Inflammatory macrophage treated with lipopolysaccharide for 4 hours (primary cell): ENCODE data around the gene FILIP1L.
A peak's percentile ranks its signal among the peaks of the same experiment; 100 is the strongest.

Source experiments
- DNase-seq: peaks from one replicate; pipeline ENCODE4 v3.0.0-alpha.2; 2020

FILIP1L gene

DNA sequence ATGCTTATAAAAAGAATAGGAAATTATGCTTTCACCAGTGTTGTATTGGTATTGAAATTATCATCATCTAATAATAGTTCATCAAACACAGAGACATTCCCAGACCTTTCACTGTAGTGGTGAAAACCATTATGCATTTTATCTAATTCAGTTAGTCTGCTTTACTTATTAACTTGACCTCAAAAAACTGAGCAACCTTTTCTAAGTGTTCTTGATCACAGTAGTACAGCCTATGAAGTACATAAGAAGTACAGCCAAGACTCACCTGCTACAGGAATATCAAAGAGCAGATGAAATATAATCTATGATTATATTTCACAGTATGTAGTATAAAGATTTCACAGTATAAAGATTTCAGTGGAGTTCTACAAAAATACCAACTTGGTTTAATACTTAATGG, 75.2 kb downstream of the FILIP1L start:
- no peak for DNase-seq

DNA sequence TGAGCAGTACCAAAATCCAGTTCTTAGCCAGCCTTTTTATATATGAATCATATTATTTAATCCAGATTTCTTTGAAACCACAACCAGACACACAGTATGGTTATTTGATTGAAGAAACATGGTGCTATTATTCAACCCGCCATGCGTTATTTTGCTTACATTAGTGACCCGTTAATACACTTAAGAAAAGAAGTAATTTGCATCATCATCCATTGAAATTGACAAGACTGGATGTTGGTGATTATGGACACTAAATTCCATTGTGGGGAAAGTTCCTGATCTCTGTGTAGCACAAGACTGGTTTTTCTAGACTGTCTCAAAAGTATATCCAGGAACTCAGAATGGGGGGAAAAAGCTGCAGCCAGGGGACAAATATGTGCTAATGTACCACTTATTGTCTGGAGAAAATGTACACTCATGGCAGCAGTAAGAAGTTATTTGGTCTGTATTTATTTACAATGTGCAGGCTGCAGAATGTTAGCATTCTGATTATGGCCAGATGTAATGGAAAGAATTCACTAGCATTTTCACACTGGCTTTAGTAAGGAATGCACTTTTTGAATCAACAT, 80.3 kb downstream of the FILIP1L start:
- DNase-seq = no peak

DNA sequence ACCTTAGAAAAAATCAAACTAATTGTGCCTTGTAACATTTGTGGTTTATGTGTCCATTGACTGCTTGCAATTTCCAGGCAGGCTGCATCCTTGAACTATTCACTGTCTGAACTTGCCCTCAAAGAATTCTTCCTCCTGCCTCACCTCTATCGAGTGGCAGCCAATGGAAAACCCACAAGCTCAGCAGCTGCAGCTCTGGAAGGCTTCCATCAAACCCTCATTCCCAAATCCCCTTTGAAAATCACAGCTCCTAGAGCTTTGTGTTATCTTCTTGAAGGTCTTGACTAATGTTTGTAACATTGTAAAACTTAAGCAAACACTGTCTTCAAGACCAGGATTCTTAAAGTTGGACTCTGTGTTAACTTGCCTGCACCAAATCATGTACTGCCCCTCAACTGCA, 81.1 kb downstream of the FILIP1L start:
- no peak for DNase-seq

DNA sequence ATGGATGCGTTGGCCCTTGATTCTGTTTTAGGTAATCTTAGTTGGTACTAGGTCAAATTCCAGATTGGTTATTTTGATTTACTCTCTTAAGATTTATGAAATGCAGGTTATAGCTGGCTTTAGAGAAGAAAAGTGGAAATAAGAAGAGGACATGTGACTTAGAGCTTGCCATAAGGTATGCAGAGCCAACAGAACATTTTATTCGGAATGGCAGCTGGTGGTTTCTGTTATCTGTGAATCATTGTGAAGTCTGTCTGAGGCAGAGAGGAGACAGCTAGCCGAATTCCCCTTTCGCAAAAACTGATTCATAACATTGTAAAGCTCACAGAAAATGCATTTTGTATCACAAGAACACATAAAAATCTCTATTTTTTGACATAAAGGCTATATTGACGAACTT, 82.1 kb downstream of the FILIP1L start:
- no peak for DNase-seq

DNA sequence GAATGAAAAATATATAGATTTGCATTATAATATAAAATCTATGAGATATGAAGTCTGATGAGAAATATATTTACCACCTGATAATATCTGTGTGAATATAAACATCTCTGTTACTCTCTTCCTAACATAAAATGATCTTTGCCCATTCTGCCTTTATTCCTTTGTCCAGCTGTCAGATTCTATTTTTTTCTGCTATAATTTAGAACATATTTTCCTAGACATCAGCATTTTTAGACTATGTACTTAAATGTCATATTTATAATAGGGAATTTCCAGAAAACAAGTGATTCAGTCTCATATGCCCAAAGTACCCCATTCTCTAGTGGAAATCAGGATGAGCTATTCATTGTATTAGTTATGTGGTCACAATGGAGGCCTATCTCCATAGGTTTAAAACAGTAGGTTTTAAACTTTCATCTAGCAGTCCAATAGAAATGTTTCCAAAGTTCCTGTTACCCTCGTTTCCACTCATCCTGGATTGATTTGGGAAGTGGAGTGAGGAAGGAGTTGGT, 83.3 kb downstream of the FILIP1L start:
- DNase-seq = peak; percentile 23

DNA sequence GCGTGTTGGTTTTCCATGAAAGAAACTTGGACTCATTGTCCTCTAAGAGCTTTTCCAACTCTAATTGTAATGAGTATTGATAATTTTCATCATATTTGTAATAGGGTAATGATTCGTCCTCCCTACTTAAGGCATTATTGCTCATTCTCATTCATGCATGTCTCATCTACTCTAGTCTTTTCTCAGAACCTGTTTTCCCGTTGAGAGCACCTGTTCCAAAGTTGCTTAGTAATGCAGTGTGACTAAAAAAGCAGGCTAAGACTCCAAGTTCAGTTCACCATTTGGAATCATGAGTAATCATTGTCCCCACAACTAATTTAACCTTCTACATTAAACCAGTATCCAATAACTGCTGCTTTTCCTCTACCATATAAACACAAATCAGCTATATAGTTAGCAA, 84.0 kb downstream of the FILIP1L start:
- DNase-seq = no peak

DNA sequence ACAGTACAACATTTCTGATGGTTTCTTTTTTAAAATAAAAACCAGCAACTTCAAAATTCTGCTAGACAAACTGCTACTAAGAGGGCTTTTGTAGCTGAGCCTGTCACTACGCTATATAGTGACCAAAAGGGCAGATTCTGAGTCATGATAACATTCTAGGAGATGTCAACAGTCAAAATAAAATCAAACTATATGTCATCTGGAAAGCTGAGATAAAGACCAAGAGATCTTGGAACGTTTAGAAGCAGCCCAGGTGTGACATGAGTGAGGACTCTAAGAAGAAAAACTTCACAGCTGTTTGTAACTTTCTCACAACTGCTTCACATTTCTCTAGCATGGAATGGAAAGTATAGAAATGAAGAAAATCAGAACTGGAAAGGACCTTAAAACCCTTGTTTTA, 84.6 kb downstream of the FILIP1L start:
- DNase-seq = no peak

DNA sequence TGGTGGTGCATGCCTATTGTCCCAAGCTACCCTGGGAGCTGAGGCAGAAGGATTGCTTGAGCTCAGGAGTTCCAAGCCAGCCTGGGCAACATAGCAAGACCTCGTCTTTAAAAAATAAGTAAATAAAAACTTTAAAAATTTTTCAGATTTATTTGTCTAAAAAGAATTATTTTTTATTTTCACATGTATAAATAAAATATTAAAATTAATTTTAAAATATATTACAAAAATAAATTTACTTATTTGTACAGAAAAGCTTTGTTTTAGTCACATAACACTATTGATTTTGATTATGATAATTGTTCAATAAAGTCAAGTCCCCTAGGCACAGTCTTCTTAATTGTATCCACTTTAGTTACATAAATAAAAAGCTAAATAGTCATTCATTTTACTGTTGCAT, 85.2 kb downstream of the FILIP1L start:
- no peak for DNase-seq

DNA sequence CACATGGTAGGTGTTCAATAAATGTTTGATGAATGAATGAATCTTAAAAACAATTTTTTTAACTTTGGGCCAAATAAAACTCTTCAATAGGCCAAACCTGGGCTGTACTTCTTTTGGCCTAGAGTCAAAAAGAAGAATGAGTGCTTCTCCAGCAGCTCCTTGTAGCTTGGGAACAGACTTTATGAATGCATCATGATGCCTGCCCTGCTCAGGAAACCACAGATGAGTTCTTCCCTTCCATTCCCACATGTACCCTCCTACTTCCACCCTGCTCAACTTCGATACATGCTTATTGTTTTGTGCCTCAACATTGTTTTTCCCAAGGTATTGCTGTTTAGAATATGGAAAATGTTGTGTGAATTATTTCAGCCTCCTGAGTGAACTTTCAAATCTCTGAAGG, 87.0 kb downstream of the FILIP1L start:
- DNase-seq = no peak

DNA sequence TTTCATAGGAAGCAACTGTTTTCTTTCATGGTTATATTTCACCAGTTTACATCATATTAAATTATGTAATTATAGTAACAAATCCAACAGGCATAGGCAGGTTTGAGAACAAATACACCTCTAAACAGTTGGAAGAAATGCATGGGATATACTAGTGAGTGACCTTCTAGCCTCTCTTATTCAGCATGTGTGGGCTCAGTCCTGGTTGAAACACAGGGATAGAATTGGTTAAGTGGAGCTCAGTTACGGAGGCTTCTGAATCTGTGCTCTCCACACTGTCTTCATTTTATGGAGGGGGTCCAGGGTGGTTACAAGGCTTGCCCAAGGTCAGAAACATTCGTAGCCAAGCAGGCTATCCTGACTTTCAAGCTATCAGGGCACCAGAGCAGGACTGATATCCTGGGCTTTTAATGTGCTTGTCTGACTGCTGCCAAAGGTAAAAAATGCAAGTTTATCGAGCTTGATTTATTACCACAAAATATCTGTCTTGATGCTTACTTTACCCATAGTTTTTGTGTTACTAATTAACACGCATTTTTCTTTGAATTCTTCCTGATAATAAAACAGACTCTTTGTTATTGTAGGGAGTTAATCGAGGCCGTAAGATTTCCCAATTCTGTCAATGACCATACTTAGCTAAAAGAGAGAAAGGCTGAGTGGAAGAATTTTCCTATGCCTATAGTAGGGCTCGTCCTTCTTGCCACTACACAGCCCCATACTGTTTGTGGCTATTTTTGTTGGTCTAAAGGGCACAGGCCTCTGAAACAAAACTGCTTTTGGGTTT, 89.6 kb downstream of the FILIP1L start:
- no peak for DNase-seq

DNA sequence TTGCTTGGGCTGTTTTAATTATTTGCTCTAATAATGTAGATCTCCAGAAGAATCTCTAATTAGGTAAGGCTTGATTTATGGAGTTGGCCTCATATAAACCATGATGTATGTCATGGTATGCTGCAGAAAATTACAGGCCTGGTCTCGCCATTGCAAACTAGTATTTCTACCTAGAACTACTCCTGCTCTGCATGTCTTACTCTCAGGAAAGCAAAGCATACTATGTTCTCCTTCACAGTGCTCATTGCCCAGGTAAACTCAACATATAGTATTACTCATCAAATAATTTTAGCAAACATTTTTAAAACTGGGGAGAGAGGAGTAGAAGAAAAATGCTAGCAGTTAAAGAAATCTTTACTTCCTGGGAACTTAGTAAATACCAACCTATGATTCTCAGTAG, 90.7 kb downstream of the FILIP1L start:
- no peak for DNase-seq

DNA sequence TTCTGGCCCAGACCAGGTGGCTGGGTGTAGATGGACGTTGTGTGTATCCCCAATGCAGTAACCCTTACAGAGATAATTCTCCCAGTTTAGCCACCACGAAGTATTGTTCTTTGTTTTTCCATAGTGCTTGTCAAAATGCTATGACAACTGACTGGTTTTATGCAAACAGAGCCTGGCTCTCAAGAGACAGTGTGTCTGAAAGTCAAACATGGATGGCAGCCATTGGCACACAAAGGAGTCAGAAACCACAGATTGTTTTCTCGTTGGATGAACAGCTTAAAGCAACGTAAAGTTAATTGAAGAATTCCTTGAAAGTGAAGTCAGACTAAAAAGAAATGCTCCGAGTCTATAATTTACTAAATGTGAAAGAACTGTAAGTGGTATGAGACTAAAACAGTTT, 91.2 kb downstream of the FILIP1L start:
- no peak for DNase-seq

DNA sequence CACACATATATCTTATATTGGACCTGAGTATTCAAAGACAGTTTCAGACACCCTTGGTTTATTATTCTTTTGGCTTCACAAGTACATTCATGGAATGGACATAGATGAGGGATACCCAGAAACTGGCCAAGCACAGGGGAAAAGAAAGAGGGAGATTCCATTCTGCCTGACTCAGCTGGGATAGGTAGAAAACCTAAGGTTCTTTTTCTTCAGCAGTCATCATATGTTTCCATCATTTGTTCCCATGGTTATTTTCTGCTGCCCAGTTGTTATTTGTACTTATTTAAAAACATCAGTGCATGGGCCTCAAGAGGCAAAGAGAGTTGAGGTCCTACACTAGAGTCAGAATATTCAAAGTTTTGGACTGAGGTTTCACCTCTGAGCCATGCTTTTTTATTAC, 91.8 kb downstream of the FILIP1L start:
- no peak for DNase-seq

DNA sequence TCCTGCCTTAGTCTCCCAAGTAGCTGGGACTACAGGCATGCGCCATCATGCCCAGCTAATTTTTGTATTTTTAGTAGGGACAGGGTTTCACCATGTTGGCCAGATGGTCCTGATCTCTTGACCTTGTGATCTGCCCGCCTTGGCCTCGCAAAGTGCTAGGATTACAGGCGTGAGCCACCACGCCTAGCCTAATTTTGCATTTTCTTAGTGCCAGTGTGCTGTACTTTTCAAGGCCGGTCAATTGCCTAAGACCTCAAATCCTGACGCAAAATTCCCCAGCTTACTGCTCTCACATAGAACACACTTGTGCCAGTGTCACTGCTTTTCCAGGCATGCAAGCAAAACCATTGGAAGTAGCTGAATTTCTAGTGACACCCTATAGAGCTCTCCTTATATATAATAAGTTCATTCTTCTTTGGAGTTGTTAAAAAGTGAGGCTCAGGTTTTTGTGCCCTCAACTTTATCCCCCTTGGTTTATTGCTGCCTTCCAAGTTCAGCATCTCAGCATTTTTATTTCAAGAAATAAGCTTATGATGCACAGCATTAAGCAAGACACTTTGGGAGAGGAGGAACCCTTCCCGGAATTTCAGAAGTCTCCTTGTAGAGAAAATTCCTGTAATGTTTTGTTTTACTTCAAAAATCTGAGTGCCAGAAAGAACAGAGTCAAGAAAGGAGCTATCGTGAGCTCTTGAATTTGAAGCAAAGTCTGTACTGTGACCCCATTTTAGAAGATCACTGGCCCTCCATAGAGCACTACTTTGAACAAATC, 93.2 kb downstream of the FILIP1L start:
- no peak for DNase-seq

DNA sequence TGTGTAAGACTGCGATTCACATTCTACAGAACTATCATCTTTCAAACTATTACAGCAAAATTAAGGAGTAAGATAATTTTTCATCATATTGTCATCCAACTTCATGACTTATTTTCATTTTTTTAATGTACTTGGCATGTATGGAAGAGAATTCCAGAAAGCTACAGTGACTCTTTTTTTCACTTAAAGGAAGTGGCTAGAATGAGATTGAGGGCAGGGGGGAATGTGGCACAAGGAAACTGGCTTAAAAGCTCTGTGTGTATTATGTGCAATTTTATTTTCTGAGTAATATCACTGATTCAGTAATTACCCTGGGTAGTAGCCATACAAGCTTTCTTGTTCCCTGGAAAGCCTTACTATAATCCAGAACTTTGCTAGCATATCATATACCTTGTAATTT, 94.6 kb downstream of the FILIP1L start:
- DNase-seq = no peak

DNA sequence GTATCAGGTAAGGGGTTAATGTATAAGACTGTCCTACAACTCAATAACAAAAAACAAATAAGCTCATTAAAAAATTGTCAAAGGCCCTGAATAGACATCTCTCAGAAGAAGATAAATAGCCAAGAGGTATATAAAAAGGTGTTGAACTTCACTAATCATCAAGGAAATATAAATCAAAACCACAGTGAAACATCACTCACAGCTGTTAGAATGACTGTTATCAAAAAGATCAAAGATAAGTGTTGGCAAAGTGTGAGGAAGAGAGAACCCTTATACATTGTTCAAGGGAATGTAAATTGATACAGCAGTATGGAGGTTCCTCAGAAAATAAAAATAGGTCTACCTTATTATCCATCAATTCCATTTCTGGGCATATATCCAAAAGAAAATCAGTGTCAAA, 95.5 kb downstream of the FILIP1L start:
- no peak for DNase-seq

DNA sequence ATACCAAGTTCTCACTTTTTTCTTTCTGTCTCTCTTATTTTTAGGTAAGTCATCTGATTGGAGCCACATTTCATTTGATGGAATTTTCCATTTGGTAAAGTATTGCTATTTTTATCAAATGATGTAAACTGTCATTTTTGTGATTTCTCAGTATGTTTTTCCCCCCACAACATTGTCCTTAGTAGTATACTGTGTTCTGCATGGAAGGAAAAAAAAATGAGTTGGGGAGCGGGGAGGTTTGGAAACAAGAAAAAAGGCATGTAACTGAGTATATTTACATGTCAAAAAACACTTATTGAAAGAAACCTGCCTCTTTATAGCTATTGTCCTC, 104.2 kb downstream of the FILIP1L start:
- DNase-seq = no peak

DNA sequence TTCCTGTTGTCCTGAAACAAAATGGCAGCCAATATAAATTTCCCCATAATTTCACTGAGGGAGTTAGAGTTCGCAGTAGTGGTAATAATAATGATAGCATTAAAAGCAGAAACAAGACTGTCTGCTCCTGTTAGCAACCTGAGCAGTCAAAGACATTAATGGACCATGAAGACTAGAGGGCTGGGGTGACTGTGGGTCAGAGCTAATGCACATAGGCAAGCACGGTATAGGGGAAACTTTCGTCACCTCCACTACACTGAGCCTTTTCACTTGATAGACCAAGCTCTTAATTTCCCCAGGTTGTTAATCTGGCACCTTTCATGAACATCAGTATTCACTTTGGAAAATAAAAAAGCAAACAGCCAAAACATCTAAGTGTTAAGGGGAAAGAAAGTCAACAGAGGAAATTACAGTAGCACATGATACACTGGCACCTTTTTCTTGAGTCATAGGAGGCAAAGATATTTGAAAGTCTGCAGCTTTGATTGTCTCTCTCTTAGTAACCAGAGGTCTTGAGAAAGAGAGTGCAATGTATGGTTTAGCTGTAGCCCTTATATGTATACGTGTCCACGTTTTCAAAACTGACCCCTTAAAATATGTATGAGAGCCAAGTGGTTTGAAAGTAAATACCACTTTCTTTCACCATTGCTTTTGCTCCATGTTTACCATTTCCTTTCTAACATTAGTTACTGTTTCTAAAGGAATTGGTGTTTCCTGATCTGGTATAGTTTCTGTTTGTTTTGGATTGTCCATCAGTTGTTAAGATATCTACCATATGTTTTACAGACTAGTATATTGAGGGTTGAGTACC, 104.8 kb downstream of the FILIP1L start:
- no peak for DNase-seq

DNA sequence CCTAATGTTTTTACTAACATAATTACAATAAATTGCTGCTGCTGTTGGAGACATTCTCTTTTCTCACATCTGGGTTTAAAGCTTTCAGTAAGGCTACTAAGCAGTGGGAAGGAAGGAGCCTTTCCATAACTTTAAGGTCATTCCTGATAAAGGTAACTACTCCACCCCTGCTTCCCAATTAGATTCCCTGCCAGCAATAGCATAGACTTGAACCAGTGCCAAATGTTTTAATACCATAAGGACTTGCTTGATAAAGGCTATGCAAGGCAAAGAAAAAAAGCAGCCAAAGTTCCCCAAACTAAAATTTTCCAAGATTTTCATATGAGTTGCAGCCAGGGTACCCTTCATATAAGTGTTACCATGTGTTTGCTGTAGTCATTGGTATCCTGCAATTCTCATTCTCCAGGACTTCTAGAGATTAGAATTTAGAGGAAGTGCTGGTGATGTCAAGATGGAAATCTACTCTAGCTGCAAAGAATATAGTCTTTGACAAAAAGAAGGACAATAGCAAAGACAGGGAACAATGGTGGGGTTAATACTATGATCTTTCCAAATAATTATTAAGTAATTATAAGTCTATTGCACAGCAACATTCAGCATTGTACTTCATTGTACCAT, 106.1 kb downstream of the FILIP1L start:
- no peak for DNase-seq

DNA sequence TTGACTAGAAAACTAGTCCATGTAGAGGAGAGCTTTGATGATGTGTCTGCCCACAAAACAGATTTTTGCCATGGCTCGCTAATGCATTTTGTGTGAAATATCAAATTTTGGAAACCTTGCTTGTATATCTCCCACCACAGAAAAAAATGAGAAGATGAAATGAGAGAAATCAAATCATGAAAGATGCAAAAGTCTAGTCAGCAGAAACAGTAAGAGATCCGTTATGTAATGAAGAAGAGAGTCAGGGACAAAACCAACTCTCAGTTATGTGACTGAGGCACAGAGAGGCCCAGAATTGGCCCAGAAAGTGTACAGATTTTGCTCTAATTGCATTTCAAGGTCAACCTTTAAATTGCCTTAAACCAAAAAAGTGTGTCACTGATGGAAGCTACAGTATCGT, 107.0 kb downstream of the FILIP1L start:
- DNase-seq = no peak

DNA sequence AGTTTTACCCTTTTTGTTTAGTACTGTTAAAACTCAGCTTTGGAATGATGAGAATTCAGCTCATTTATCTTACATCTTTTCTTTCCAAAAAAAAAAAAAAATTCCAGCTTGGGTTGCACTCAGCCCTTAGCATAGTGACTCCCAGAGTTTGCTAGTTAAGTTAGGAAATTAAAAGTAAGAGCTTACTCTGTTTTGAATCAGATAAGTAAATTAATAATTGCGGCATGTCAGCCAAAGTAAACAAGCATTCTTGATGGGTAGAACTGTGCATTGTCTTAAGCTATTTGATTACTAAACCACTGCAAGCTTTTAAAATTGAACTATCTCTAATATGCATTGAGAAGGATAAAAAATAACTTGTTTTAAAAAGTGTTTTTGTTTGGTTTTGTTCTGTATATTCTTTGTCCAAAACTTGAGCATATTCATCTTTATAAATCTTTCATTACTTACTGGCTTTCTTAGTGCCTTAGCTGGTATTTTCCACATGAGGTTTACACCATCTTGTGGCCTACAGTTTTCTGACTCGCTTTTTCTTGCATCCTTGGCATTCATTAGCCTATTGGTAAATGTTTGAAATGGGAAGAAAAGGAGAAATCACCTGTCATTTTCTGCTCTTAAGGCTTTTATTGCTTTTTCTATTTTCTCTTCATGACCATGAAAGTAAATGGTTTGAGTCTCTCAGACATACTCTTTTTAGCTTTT, 107.6 kb downstream of the FILIP1L start:
- DNase-seq = no peak
